Thyroid gland (tissue), 4 donors: ENCODE measurements around the gene SLC38A2.

Experiments used
- POLR2A ChIP-seq, 2 donors: fragments of 450-650 bp; IDR thresholded peaks; one replicate each; pipeline ENCODE4 v1.6.1; 2017; ENCODE audit warnings: antibody characterized with exemption in 2 of 2, mild to moderate bottlenecking in 2 of 2, moderate library complexity in 1 of 2
- TF ChIP-seq, protein P1 (sequence below), 6 experiments: fragments of 200-600 bp in 3 of 6; fragments of 450-650 bp in 3 of 6; sonication (generic) in 3 of 6; IDR thresholded peaks; one replicate each; pipeline ENCODE4 v1.5.1; 2016 to 2019; ENCODE audit warnings: antibody characterized with exemption in 6 of 6, mild to moderate bottlenecking in 2 of 6, inconsistent platforms in 1 of 6, moderate library complexity in 1 of 6

DNA sequence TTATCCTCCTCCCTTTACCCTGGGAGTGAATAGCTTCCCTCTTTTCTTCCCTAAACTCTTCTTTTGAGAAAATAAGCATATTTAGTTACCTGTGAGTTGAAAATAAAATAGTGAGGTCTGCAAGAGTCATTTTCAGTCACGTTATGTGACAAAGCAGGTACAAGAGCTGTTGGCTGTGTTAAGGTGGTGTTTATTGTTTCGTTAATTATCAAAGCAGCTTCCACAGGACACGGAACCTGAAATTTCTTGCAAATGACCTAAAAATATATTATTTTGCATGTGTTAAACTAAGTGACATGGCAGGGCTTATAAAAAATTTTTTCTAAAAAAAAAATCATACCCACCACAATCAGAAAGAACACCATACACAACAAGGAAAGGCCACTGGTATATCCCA lies 8.3 kb downstream of the SLC38A2 start:
- TF ChIP-seq, protein P1, sequence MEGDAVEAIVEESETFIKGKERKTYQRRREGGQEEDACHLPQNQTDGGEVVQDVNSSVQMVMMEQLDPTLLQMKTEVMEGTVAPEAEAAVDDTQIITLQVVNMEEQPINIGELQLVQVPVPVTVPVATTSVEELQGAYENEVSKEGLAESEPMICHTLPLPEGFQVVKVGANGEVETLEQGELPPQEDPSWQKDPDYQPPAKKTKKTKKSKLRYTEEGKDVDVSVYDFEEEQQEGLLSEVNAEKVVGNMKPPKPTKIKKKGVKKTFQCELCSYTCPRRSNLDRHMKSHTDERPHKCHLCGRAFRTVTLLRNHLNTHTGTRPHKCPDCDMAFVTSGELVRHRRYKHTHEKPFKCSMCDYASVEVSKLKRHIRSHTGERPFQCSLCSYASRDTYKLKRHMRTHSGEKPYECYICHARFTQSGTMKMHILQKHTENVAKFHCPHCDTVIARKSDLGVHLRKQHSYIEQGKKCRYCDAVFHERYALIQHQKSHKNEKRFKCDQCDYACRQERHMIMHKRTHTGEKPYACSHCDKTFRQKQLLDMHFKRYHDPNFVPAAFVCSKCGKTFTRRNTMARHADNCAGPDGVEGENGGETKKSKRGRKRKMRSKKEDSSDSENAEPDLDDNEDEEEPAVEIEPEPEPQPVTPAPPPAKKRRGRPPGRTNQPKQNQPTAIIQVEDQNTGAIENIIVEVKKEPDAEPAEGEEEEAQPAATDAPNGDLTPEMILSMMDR (IDR thresholded peaks at IDR 0.05): no peak
- no peak for TF ChIP-seq POLR2A (IDR thresholded peaks at IDR 0.05)
